Transverse colon (tissue), 4 donors: ENCODE results near the gene PPFIBP2.

Source experiments
- CTCF ChIP-seq, 5 experiments: fragments of 200-600 bp in 3 of 5; fragments of 450-650 bp in 2 of 5; sonication (generic) in 3 of 5; IDR thresholded peaks; 1 replicate in 2 of 5; 2 replicates in 3 of 5; pipeline ENCODE4 v1.5.1; 2016 to 2017; ENCODE audit warnings: antibody characterized with exemption in 5 of 5, inconsistent platforms in 3 of 5, mild to moderate bottlenecking in 2 of 5, moderate library complexity in 1 of 5
- EP300 ChIP-seq: sonication (generic); formaldehyde crosslinking; IDR thresholded peaks from one replicate; pipeline ENCODE4 v1.6.1; 2017; ENCODE audit warnings: antibody characterized with exemption, low read depth
- POLR2A ChIP-seq: fragments of 450-650 bp; IDR thresholded peaks from one replicate; pipeline ENCODE4 v1.6.1; 2016; ENCODE audit warnings: antibody characterized with exemption, mild to moderate bottlenecking, moderate library complexity
- POLR2AphosphoS5 ChIP-seq, 3 donors: sonication (generic); formaldehyde crosslinking; IDR thresholded peaks; one replicate each; pipeline ENCODE4 v1.6.1; 2016; ENCODE audit warnings: antibody characterized with exemption in 3 of 3

- TF ChIP-seq CTCF (IDR thresholded peaks at IDR 0.05) (peak in 4 of 5 experiments; percentile 33 to 48 (median 42)), POLR2A (no peak), POLR2AphosphoS5 (IDR thresholded peaks at IDR 0.05) (no peak), EP300 (no peak)
Observed at GRCh38 chr11:7536100-7536499, 22.3 kb downstream of the PPFIBP2 start.
